ENCODE results near the gene SLC11A2. TPM values are rescaled to one million over a fixed set of nuclear protein-coding genes. Genes with fewer than 3 reads are reported as not detected.

Gene SLC11A2
- total and polyA plus RNA-seq, 9 of the 15 experiments (the other 6 are each of a cell fraction or from before 2014, with no cell fraction given) = 21.1 to 54.0 (median 32.9) TPM

DNA sequence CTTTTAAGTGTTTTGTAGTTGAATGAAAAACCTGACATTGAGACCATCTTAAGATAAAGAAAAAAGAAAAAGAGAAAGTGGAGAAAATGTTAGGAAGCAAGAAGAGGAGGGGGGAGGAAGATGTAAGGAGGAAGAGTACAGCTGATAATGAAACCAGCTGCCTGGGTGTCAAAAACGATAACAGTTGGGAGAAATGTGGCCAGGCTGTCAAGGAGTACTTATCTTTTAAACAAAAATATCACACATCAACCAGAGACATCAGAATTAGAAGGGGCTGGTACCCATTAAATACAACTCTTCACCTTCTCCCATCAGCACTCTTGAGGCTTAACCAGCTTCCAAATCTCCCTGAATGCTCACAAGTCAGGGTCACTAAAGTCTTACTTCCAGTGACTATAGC, 4.5 kb downstream of the SLC11A2 start (continued):
- TF ChIP-seq JUN (IDR thresholded peaks at IDR 0.05; ENCODE audit: borderline replicate concordance, low read depth, low read length) (no peak; the same call in 1 of the 2 replicates), JUN (CRISPR knock-in tag; IDR thresholded peaks at IDR 0.05; ENCODE audit: borderline replicate concordance) (no peak), JUND (IDR thresholded peaks at IDR 0.05; ENCODE audit: borderline replicate concordance, low read depth, low read length) (peak; percentile 56; the same call in 1 of the 2 replicates), JUND (tag; IDR thresholded peaks at IDR 0.05; ENCODE audit: borderline replicate concordance, low read depth, low read length) (peak; percentile 57; the same call in 1 of the 3 replicates), YBX1 (IDR thresholded peaks at IDR 0.05) (no peak), ZNF224 (CRISPR knock-in tag; IDR thresholded peaks at IDR 0.05) (no peak), SRSF7 (optimal IDR thresholded peaks at IDR 0.05; ENCODE audit: low read depth, low read length) (no peak), SETDB1 (IDR thresholded peaks at IDR 0.05; ENCODE audit: low read length) (no peak), ZNF551 (CRISPR knock-in tag; IDR thresholded peaks at IDR 0.05) (no peak), NFYB (IDR thresholded peaks at IDR 0.05; ENCODE audit: extremely low read depth, insufficient read length) (no peak)
- TF ChIP-seq, protein P1, sequence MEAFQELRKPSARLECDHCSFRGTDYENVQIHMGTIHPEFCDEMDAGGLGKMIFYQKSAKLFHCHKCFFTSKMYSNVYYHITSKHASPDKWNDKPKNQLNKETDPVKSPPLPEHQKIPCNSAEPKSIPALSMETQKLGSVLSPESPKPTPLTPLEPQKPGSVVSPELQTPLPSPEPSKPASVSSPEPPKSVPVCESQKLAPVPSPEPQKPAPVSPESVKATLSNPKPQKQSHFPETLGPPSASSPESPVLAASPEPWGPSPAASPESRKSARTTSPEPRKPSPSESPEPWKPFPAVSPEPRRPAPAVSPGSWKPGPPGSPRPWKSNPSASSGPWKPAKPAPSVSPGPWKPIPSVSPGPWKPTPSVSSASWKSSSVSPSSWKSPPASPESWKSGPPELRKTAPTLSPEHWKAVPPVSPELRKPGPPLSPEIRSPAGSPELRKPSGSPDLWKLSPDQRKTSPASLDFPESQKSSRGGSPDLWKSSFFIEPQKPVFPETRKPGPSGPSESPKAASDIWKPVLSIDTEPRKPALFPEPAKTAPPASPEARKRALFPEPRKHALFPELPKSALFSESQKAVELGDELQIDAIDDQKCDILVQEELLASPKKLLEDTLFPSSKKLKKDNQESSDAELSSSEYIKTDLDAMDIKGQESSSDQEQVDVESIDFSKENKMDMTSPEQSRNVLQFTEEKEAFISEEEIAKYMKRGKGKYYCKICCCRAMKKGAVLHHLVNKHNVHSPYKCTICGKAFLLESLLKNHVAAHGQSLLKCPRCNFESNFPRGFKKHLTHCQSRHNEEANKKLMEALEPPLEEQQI (IDR thresholded peaks at IDR 0.05) = no peak
- TF ChIP-seq, protein P2, sequence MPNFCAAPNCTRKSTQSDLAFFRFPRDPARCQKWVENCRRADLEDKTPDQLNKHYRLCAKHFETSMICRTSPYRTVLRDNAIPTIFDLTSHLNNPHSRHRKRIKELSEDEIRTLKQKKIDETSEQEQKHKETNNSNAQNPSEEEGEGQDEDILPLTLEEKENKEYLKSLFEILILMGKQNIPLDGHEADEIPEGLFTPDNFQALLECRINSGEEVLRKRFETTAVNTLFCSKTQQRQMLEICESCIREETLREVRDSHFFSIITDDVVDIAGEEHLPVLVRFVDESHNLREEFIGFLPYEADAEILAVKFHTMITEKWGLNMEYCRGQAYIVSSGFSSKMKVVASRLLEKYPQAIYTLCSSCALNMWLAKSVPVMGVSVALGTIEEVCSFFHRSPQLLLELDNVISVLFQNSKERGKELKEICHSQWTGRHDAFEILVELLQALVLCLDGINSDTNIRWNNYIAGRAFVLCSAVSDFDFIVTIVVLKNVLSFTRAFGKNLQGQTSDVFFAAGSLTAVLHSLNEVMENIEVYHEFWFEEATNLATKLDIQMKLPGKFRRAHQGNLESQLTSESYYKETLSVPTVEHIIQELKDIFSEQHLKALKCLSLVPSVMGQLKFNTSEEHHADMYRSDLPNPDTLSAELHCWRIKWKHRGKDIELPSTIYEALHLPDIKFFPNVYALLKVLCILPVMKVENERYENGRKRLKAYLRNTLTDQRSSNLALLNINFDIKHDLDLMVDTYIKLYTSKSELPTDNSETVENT (CRISPR knock-in tag; IDR thresholded peaks at IDR 0.05) = no peak
- TF ChIP-seq, protein P3, sequence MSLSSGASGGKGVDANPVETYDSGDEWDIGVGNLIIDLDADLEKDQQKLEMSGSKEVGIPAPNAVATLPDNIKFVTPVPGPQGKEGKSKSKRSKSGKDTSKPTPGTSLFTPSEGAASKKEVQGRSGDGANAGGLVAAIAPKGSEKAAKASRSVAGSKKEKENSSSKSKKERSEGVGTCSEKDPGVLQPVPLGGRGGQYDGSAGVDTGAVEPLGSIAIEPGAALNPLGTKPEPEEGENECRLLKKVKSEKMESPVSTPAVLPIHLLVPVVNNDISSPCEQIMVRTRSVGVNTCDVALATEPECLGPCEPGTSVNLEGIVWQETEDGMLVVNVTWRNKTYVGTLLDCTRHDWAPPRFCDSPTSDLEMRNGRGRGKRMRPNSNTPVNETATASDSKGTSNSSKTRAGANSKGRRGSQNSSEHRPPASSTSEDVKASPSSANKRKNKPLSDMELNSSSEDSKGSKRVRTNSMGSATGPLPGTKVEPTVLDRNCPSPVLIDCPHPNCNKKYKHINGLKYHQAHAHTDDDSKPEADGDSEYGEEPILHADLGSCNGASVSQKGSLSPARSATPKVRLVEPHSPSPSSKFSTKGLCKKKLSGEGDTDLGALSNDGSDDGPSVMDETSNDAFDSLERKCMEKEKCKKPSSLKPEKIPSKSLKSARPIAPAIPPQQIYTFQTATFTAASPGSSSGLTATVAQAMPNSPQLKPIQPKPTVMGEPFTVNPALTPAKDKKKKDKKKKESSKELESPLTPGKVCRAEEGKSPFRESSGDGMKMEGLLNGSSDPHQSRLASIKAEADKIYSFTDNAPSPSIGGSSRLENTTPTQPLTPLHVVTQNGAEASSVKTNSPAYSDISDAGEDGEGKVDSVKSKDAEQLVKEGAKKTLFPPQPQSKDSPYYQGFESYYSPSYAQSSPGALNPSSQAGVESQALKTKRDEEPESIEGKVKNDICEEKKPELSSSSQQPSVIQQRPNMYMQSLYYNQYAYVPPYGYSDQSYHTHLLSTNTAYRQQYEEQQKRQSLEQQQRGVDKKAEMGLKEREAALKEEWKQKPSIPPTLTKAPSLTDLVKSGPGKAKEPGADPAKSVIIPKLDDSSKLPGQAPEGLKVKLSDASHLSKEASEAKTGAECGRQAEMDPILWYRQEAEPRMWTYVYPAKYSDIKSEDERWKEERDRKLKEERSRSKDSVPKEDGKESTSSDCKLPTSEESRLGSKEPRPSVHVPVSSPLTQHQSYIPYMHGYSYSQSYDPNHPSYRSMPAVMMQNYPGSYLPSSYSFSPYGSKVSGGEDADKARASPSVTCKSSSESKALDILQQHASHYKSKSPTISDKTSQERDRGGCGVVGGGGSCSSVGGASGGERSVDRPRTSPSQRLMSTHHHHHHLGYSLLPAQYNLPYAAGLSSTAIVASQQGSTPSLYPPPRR (CRISPR knock-in tag; IDR thresholded peaks at IDR 0.05; ENCODE audit: borderline replicate concordance) = no peak
- TF ChIP-seq, protein P4, sequence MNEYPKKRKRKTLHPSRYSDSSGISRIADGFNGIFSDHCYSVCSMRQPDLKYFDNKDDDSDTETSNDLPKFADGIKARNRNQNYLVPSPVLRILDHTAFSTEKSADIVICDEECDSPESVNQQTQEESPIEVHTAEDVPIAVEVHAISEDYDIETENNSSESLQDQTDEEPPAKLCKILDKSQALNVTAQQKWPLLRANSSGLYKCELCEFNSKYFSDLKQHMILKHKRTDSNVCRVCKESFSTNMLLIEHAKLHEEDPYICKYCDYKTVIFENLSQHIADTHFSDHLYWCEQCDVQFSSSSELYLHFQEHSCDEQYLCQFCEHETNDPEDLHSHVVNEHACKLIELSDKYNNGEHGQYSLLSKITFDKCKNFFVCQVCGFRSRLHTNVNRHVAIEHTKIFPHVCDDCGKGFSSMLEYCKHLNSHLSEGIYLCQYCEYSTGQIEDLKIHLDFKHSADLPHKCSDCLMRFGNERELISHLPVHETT (CRISPR knock-in tag; conservative IDR thresholded peaks at IDR 0.05 in 1 of 2, IDR thresholded peaks at IDR 0.05 in 1 of 2) = no peak; a peak in 1 of 4 replicates
- TF ChIP-seq, protein P5, sequence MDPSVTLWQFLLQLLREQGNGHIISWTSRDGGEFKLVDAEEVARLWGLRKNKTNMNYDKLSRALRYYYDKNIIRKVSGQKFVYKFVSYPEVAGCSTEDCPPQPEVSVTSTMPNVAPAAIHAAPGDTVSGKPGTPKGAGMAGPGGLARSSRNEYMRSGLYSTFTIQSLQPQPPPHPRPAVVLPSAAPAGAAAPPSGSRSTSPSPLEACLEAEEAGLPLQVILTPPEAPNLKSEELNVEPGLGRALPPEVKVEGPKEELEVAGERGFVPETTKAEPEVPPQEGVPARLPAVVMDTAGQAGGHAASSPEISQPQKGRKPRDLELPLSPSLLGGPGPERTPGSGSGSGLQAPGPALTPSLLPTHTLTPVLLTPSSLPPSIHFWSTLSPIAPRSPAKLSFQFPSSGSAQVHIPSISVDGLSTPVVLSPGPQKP (CRISPR knock-in tag; IDR thresholded peaks at IDR 0.05) = no peak
